Measurements from ENCODE around the gene SERPINE1.

- TF ChIP-seq POLR2AphosphoS5 (IDR thresholded peaks at IDR 0.05; ENCODE audit: low read depth, low read length) (no peak), CTCF (IDR thresholded peaks at IDR 0.05) (no peak), SIN3A (IDR thresholded peaks at IDR 0.05; ENCODE audit: borderline replicate concordance, insufficient read depth, low read depth, low read length) (no peak), REST (IDR thresholded peaks at IDR 0.05; ENCODE audit: insufficient read depth in 1 of 2, low read depth in 2 of 2, low read length in 1 of 2) (no peak), TCF7L2 (IDR thresholded peaks at IDR 0.05; ENCODE audit: low read depth, low read length) (no peak)
These were observed 13.4 kb downstream of the SERPINE1 start for GRCh38 chr7:101140339-101140699.
